Stimulated activated CD8-positive, alpha-beta memory T cell treated with anti-CD3 and anti-CD28 coated beads, Interleukin-12 subunit alpha, Interleukin-12 subunit beta, amount 100 ng/mL, for 24 hours (primary cell): ENCODE data around the gene SF1.

ENCODE experiments used
- DNase-seq: peaks from one replicate; pipeline ENCODE4 v3.0.0-alpha.2; 2020; ENCODE audit errors: extremely low read depth

SF1 gene

GRCh38 chr11:64724863-64725532 is 53.3 kb downstream of the SF1 start:
- DNase-seq, result no peak

GRCh38 chr11:64723907-64724862 is 54.2 kb downstream of the SF1 start:
- DNase-seq, result no peak

GRCh38 chr11:64723117-64723906 is 55.0 kb downstream of the SF1 start, which contains the start of gene NRXN2:
Gene NRXN2, minus strand, starts transcription at chr11:64723197. Its CDS starts 9,498 bp downstream, at chr11:64713699.
- peak; percentile 70 for DNase-seq

- DNase-seq, result no peak
Measured at GRCh38 chr11:64722141-64723065, 55.9 kb downstream of the SF1 start.

- no peak for DNase-seq
Measured at GRCh38 chr11:64721359-64721699, 57.0 kb downstream of the SF1 start.

- DNase-seq, result no peak
Measured at GRCh38 chr11:64720640-64721358, 57.5 kb downstream of the SF1 start.

- DNase-seq, result no peak
Measured at GRCh38 chr11:64720167-64720566, 58.2 kb downstream of the SF1 start.

GRCh38 chr11:64719406-64719805 is 58.9 kb downstream of the SF1 start:
- no peak for DNase-seq

GRCh38 chr11:64718780-64719124 is 59.6 kb downstream of the SF1 start:
- no peak for DNase-seq

- no peak for DNase-seq
Measured at GRCh38 chr11:64718084-64718779, 60.1 kb downstream of the SF1 start.

- DNase-seq, result no peak
Measured at GRCh38 chr11:64717268-64717578, 61.1 kb downstream of the SF1 start.

- no peak for DNase-seq
Measured at GRCh38 chr11:64716473-64717267, 61.7 kb downstream of the SF1 start.

- no peak for DNase-seq
Measured at GRCh38 chr11:64715756-64716472, 62.4 kb downstream of the SF1 start.

GRCh38 chr11:64715110-64715509 is 63.2 kb downstream of the SF1 start:
- no peak for DNase-seq

- no peak for DNase-seq
Measured at GRCh38 chr11:64714666-64715065, 63.7 kb downstream of the SF1 start.
